Measurements from ENCODE around the gene MTOR. TPM values are rescaled to one million over a fixed set of nuclear protein-coding genes. Genes with fewer than 3 reads are reported as not detected.

MTOR gene
- total RNA-seq, 1 donor from 2014 or later, result 55.8 TPM

GRCh38 chr1:11156441-11156840 lies 105.9 kb downstream of the MTOR start:
- no peak overlapping the region for H3K4me3 ChIP-seq
- H3K9me3 ChIP-seq (ENCODE audit: low read depth), result no peaks in the 10 kb centered on the region
- Mint-ChIP-seq H3K27me3 (ENCODE audit: insufficient read depth, low read depth) (no peaks in the 10 kb centered on the region), H3K9me3 (no peaks in the 10 kb centered on the region), H3K4me3 (no peak overlapping the region), H3K36me3 (peaks cover 21% of the 10 kb centered on the region), H3K4me1 (no peaks in the 10 kb centered on the region), H3K27ac (no peak overlapping the region)
- peaks cover 6% of the 10 kb centered on the region for H3K79me2 ChIP-seq (ENCODE audit: low read depth)
- no peaks in the 10 kb centered on the region for H3K4me1 ChIP-seq
- H3K27ac ChIP-seq, result no peak overlapping the region
- no peak overlapping the region for H3K4me2 ChIP-seq
- H2AFZ ChIP-seq (replicated peaks), result no peak overlapping the region
- H3K27me3 ChIP-seq, result no peaks in the 10 kb centered on the region
- DNase-seq (ENCODE audit: low spot score), result no peak
- TF ChIP-seq EZH2 (IDR thresholded peaks at IDR 0.05) (no peak), CTCF (IDR thresholded peaks at IDR 0.05) (no peak), EZH2phosphoT487 (IDR thresholded peaks at IDR 0.05) (no peak)
- no peak overlapping the region for H3K9ac ChIP-seq
- H3K36me3 ChIP-seq, result peaks cover 3% of the 10 kb centered on the region
- no peaks in the 10 kb centered on the region for H3F3A ChIP-seq (ENCODE audit: low read depth)
- H4K20me1 ChIP-seq (ENCODE audit: low read depth), result no peaks in the 10 kb centered on the region

- no peak overlapping the region for H3K27ac Mint-ChIP-seq
- Histone ChIP-seq H3K27ac (no peak overlapping the region), H3K9me3 (ENCODE audit: low read depth) (no peaks in the 10 kb centered on the region), H3K4me3 (no peak overlapping the region), H3K4me2 (no peak overlapping the region), H3K27me3 (no peaks in the 10 kb centered on the region), H4K20me1 (ENCODE audit: low read depth) (no peaks in the 10 kb centered on the region), H3K4me1 (no peaks in the 10 kb centered on the region), H3F3A (ENCODE audit: low read depth) (no peaks in the 10 kb centered on the region), H3K36me3 (peaks cover 3% of the 10 kb centered on the region), H3K79me2 (ENCODE audit: low read depth) (no peaks in the 10 kb centered on the region), H2AFZ (replicated peaks) (no peak overlapping the region), H3K9ac (no peak overlapping the region)
- DNase-seq (ENCODE audit: low spot score), result no peak
- H3K36me3 Mint-ChIP-seq, result peaks cover 17% of the 10 kb centered on the region
- no peaks in the 10 kb centered on the region for H3K4me1 Mint-ChIP-seq
- no peak overlapping the region for H3K4me3 Mint-ChIP-seq
- no peak for TF ChIP-seq EZH2 (IDR thresholded peaks at IDR 0.05)
- no peak for TF ChIP-seq EZH2phosphoT487 (IDR thresholded peaks at IDR 0.05)
- no peak for TF ChIP-seq CTCF (IDR thresholded peaks at IDR 0.05)
- H3K27me3 Mint-ChIP-seq (ENCODE audit: insufficient read depth, low read depth), result no peaks in the 10 kb centered on the region
- no peaks in the 10 kb centered on the region for H3K9me3 Mint-ChIP-seq
Observed at GRCh38 chr1:11153184-11153583, 109.2 kb downstream of the MTOR start.

GRCh38 chr1:11152755-11153154 lies 109.6 kb downstream of the MTOR start:
- Histone ChIP-seq H3F3A (ENCODE audit: low read depth) (no peaks in the 10 kb centered on the region), H3K9ac (no peak overlapping the region), H3K36me3 (peaks cover 3% of the 10 kb centered on the region), H3K79me2 (ENCODE audit: low read depth) (no peaks in the 10 kb centered on the region), H3K9me3 (ENCODE audit: low read depth) (no peaks in the 10 kb centered on the region), H2AFZ (replicated peaks) (no peak overlapping the region), H4K20me1 (ENCODE audit: low read depth) (no peaks in the 10 kb centered on the region), H3K4me3 (no peak overlapping the region), H3K27me3 (no peaks in the 10 kb centered on the region), H3K4me1 (no peaks in the 10 kb centered on the region), H3K4me2 (no peak overlapping the region), H3K27ac (no peak overlapping the region)
- H3K4me3 Mint-ChIP-seq, result no peak overlapping the region
- DNase-seq (ENCODE audit: low spot score), result no peak
- no peaks in the 10 kb centered on the region for H3K27me3 Mint-ChIP-seq (ENCODE audit: insufficient read depth, low read depth)
- H3K9me3 Mint-ChIP-seq, result no peaks in the 10 kb centered on the region
- H3K36me3 Mint-ChIP-seq, result peaks cover 18% of the 10 kb centered on the region
- no peaks in the 10 kb centered on the region for H3K4me1 Mint-ChIP-seq
- TF ChIP-seq EZH2 (IDR thresholded peaks at IDR 0.05), result no peak
- TF ChIP-seq EZH2phosphoT487 (IDR thresholded peaks at IDR 0.05), result no peak
- no peak for TF ChIP-seq CTCF (IDR thresholded peaks at IDR 0.05)
- no peak overlapping the region for H3K27ac Mint-ChIP-seq

All from neural progenitor cell (in vitro differentiated cells).